ENCODE data around the gene PDP2.

Gene PDP2

DNA sequence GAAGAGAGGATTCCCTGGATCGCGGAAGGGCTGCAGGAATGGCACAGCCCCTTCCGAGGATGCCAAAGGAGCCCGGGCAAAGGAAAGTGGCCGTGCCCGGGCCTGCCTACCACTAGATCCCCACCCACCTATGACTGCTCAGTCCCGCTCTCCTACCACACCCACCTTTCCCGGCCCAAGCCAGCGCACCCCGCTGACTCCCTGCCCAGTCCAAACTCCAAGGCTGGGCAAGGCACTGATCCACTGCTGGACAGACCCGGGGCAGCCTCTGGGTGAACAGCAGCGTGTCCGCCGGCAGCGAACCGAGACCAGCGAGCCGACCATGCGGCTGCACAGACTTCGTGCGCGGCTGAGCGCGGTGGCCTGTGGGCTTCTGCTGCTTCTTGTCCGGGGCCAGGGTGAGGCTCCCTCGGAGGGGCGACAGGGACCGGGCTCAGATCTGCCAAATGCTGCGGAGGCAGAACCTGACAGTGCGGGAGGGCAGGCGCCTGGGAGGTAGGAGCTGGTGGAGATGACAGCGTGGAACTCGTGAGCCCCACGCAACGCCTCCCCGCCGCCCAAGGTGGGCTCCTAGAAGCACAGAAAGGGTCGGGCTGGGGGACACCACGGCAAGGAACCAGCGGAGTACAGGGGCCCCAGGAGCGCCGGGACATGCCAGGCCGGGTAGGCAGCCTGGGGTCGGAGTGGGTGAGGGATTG is 55.1 kb downstream of the PDP2 start, which contains the start of gene CES2:
CES2 (plus strand) TSS at position 203 of the 698 bp plus-strand sequence; CDS start at position 323, 120 bp downstream.
- no peak for TF ChIP-seq SIN3A (IDR thresholded peaks at IDR 0.05; ENCODE audit: borderline replicate concordance, insufficient read depth, low read length)
- TF ChIP-seq FOXP2 (optimal IDR thresholded peaks at IDR 0.05; ENCODE audit: borderline replicate concordance, extremely low read depth, extremely low read length, insufficient read depth), result no peak
- TF ChIP-seq, protein P1, sequence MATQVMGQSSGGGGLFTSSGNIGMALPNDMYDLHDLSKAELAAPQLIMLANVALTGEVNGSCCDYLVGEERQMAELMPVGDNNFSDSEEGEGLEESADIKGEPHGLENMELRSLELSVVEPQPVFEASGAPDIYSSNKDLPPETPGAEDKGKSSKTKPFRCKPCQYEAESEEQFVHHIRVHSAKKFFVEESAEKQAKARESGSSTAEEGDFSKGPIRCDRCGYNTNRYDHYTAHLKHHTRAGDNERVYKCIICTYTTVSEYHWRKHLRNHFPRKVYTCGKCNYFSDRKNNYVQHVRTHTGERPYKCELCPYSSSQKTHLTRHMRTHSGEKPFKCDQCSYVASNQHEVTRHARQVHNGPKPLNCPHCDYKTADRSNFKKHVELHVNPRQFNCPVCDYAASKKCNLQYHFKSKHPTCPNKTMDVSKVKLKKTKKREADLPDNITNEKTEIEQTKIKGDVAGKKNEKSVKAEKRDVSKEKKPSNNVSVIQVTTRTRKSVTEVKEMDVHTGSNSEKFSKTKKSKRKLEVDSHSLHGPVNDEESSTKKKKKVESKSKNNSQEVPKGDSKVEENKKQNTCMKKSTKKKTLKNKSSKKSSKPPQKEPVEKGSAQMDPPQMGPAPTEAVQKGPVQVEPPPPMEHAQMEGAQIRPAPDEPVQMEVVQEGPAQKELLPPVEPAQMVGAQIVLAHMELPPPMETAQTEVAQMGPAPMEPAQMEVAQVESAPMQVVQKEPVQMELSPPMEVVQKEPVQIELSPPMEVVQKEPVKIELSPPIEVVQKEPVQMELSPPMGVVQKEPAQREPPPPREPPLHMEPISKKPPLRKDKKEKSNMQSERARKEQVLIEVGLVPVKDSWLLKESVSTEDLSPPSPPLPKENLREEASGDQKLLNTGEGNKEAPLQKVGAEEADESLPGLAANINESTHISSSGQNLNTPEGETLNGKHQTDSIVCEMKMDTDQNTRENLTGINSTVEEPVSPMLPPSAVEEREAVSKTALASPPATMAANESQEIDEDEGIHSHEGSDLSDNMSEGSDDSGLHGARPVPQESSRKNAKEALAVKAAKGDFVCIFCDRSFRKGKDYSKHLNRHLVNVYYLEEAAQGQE (IDR thresholded peaks at IDR 0.05; ENCODE audit: insufficient read depth in 1 of 2, low read depth in 2 of 2, low read length in 2 of 2), result no peak
- no peak for TF ChIP-seq POLR2AphosphoS5 (IDR thresholded peaks at IDR 0.05; ENCODE audit: low read depth, low read length)
- TF ChIP-seq TAF1 (IDR thresholded peaks at IDR 0.05; ENCODE audit: borderline replicate concordance, insufficient read depth, low read length), result no peak

- no peak for TF ChIP-seq SIN3A (IDR thresholded peaks at IDR 0.05; ENCODE audit: borderline replicate concordance, insufficient read depth, low read length)
- TF ChIP-seq POLR2AphosphoS5 (IDR thresholded peaks at IDR 0.05; ENCODE audit: low read depth, low read length), result no peak
- TF ChIP-seq FOXP2 (optimal IDR thresholded peaks at IDR 0.05; ENCODE audit: borderline replicate concordance, extremely low read depth, extremely low read length, insufficient read depth), result no peak
- no peak for TF ChIP-seq TAF1 (IDR thresholded peaks at IDR 0.05; ENCODE audit: borderline replicate concordance, insufficient read depth, low read length)
- TF ChIP-seq, protein P1 (IDR thresholded peaks at IDR 0.05; ENCODE audit: insufficient read depth in 1 of 2, low read depth in 2 of 2, low read length in 2 of 2), result no peak
Measured at GRCh38 chr16:66936462-66936861, 56.1 kb downstream of the PDP2 start.

GRCh38 chr16:66936889-66937554 is 56.7 kb downstream of the PDP2 start:
- TF ChIP-seq FOXP2 (optimal IDR thresholded peaks at IDR 0.05; ENCODE audit: borderline replicate concordance, extremely low read depth, extremely low read length, insufficient read depth), result no peak
- TF ChIP-seq, protein P1 (IDR thresholded peaks at IDR 0.05; ENCODE audit: insufficient read depth in 1 of 2, low read depth in 2 of 2, low read length in 2 of 2), result no peak
- TF ChIP-seq SIN3A (IDR thresholded peaks at IDR 0.05; ENCODE audit: borderline replicate concordance, insufficient read depth, low read length), result no peak
- TF ChIP-seq POLR2AphosphoS5 (IDR thresholded peaks at IDR 0.05; ENCODE audit: low read depth, low read length), result no peak
- no peak for TF ChIP-seq TAF1 (IDR thresholded peaks at IDR 0.05; ENCODE audit: borderline replicate concordance, insufficient read depth, low read length)

- no peak for TF ChIP-seq FOXP2 (optimal IDR thresholded peaks at IDR 0.05; ENCODE audit: borderline replicate concordance, extremely low read depth, extremely low read length, insufficient read depth)
- no peak for TF ChIP-seq TAF1 (IDR thresholded peaks at IDR 0.05; ENCODE audit: borderline replicate concordance, insufficient read depth, low read length)
- TF ChIP-seq, protein P1 (IDR thresholded peaks at IDR 0.05; ENCODE audit: insufficient read depth in 1 of 2, low read depth in 2 of 2, low read length in 2 of 2), result no peak
- TF ChIP-seq POLR2AphosphoS5 (IDR thresholded peaks at IDR 0.05; ENCODE audit: low read depth, low read length), result no peak
- TF ChIP-seq SIN3A (IDR thresholded peaks at IDR 0.05; ENCODE audit: borderline replicate concordance, insufficient read depth, low read length), result no peak
Measured at GRCh38 chr16:66937725-66938337, 57.5 kb downstream of the PDP2 start.

Measured in PFSK-1 (cell line).